HepG2 (cell line): ENCODE results near the gene GCN1. TPM values are rescaled to one million over a fixed set of nuclear protein-coding genes. Genes with fewer than 3 reads are reported as not detected.

Experiments used
- HOXA3 ChIP-seq: sonication (generic); formaldehyde crosslinking; IDR thresholded peaks from 2 replicates; pipeline ENCODE4 v1.5.0; 2020; ENCODE audit warnings: missing genetic modification reagents
- IKZF4 ChIP-seq: sonication (generic); formaldehyde crosslinking; IDR thresholded peaks from 2 replicates; pipeline ENCODE4 v1.5.1; 2020; ENCODE audit warnings: borderline replicate concordance, mild to moderate bottlenecking, low read depth, missing genetic modification reagents; ENCODE audit errors: not compliant biosample characterization
- JUNB ChIP-seq: sonication (generic); formaldehyde crosslinking; IDR thresholded peaks from 2 replicates; pipeline ENCODE4 v1.8.0; 2022; ENCODE audit warnings: missing genetic modification reagents, mild to moderate bottlenecking, borderline replicate concordance
- MED1 ChIP-seq: sonication (generic); formaldehyde crosslinking; IDR thresholded peaks from 2 replicates; pipeline ENCODE4 v1.4.0; 2020; ENCODE audit warnings: missing genetic modification reagents
- MYC ChIP-seq: sonication (generic); formaldehyde crosslinking; IDR thresholded peaks from 2 replicates; pipeline ENCODE4 v1.9.0; 2021; ENCODE audit warnings: missing genetic modification reagents, borderline replicate concordance
- MYNN ChIP-seq: sonication (generic); formaldehyde crosslinking; IDR thresholded peaks from 2 replicates; pipeline ENCODE4 v1.4.0; 2020; ENCODE audit warnings: mild to moderate bottlenecking, low read depth, missing genetic modification reagents
- NCOA1 ChIP-seq: sonication (generic); formaldehyde crosslinking; IDR thresholded peaks from 2 replicates; pipeline ENCODE4 v1.9.0; 2021; ENCODE audit warnings: missing genetic modification reagents
- PITX1 ChIP-seq: sonication (generic); formaldehyde crosslinking; IDR thresholded peaks from 2 replicates; pipeline ENCODE4 v1.5.1; 2020; ENCODE audit warnings: mild to moderate bottlenecking, missing genetic modification reagents
- RBM22 ChIP-seq: fragments of 200-400 bp; formaldehyde crosslinking; optimal IDR thresholded peaks from 2 replicates; pipeline ENCODE3; 2017; ENCODE audit warnings: mild to moderate bottlenecking, low read length, moderate library complexity
- SIX1 ChIP-seq: sonication (generic); formaldehyde crosslinking; IDR thresholded peaks from 2 replicates; pipeline ENCODE4 v1.4.0; 2020; ENCODE audit warnings: missing genetic modification reagents, borderline replicate concordance
- TFDP1 ChIP-seq: IDR thresholded peaks from 2 replicates; pipeline ENCODE4 v1.6.1; 2016; ENCODE audit warnings: missing compliant biosample characterization, missing genetic modification reagents, borderline replicate concordance
- ZBTB2 ChIP-seq: sonication (generic); formaldehyde crosslinking; IDR thresholded peaks from 2 replicates; pipeline ENCODE4 v1.8.0; 2022; ENCODE audit warnings: low read depth, missing genetic modification reagents
- ZBTB33 ChIP-seq: sonication (generic); formaldehyde crosslinking; IDR thresholded peaks from 2 replicates; pipeline ENCODE4 v1.4.0; 2020; ENCODE audit warnings: missing genetic modification reagents
- ZNF251 ChIP-seq: sonication (generic); formaldehyde crosslinking; IDR thresholded peaks from 2 replicates; pipeline ENCODE4 v1.9.0; 2021; ENCODE audit warnings: mild to moderate bottlenecking, missing genetic modification reagents
- ZNF33B ChIP-seq: sonication (generic); formaldehyde crosslinking; IDR thresholded peaks from 2 replicates; pipeline ENCODE4 v1.5.1; 2020; ENCODE audit warnings: mild to moderate bottlenecking, missing genetic modification reagents
- ZNF607 ChIP-seq: sonication (generic); formaldehyde crosslinking; IDR thresholded peaks from 2 replicates; pipeline ENCODE4 v1.5.1; 2020; ENCODE audit warnings: missing genetic modification reagents, mild to moderate bottlenecking, borderline replicate concordance
- ZNF660 ChIP-seq: sonication (generic); formaldehyde crosslinking; IDR thresholded peaks from 2 replicates; pipeline ENCODE4 v1.5.1; 2020; ENCODE audit warnings: mild to moderate bottlenecking, low read depth, missing genetic modification reagents, borderline replicate concordance
- polyA plus RNA-seq, 8 experiments: library from polyadenylated mRNA; depleted of rRNA in 3 of 8; stranded (reverse) in 7 of 8; unstranded in 1 of 8; fragments of >200 nt; fragmentation: Illumina TruSeq in 4 of 8; extraction: Trizol in 4 of 8; gene quantifications; 2 replicates each; pipeline versions ENCODE4 v1.2.1 to v1.2.3, GENCODE V29; 2011 to 2016; ENCODE audit warnings: low read depth in 4 of 8, missing spikeins in 1 of 8, mixed read lengths in 1 of 8; ENCODE audit not compliant: insufficient read depth in 1 of 8
- total RNA-seq, 5 experiments: library from RNA; depleted of rRNA; stranded (reverse); fragments of >200 nt; fragmentation: Illumina TruSeq; extraction: Trizol; gene quantifications; 2 replicates each; pipeline ENCODE4 v1.2.3, GENCODE V29; 2016; ENCODE audit warnings: low read depth in 1 of 5

GCN1 gene
- total and polyA plus RNA-seq, 2 of the 13 experiments (the other 11 are each of a cell fraction or from before 2014, with no cell fraction given), result 58.2 to 83.0 TPM

GRCh38 chr12:120200364-120200800 lies 5.9 kb upstream of the GCN1 start (continued):
- TF ChIP-seq ZBTB2 (CRISPR knock-in tag) (0 out of 2 replicates have a peak, but pooled peaks have one; percentile 15), RBM22 (peak; percentile 86), IKZF4 (CRISPR knock-in tag) (no peak), TFDP1 (no peak), ZNF251 (CRISPR knock-in tag) (no peak), MED1 (CRISPR knock-in tag) (no peak), ZBTB33 (CRISPR knock-in tag) (no peak), NCOA1 (CRISPR knock-in tag) (0 out of 2 replicates have a peak, but pooled peaks have one; percentile 14), MYC (no peak), ZNF660 (CRISPR knock-in tag) (no peak), HOXA3 (CRISPR knock-in tag) (no peak), ZNF33B (CRISPR knock-in tag) (no peak), MYNN (CRISPR knock-in tag) (no peak), PITX1 (no peak), ZNF607 (CRISPR knock-in tag) (peak; percentile 5; the same call in 1 of the 2 replicates), JUNB (no peak), SIX1 (CRISPR knock-in tag) (no peak)
- TF ChIP-seq, all 625 proteins: peak for 14
